ENCODE measurements around the gene LRRC10.
A peak's percentile ranks its signal among the peaks of the same experiment; 100 is the strongest.

LRRC10 gene

GRCh38 chr12:69610729-69611128, at the start of gene LRRC10:
LRRC10 (minus strand) TSS chr12:69610907; CDS start chr12:69610838, 69 bp downstream.
- in situ Hi-C loops (cut with HindIII; ENCODE audit: low sequenced_read_pairs), result no loop called here
- no peak for DNase-seq (ENCODE audit: low read depth)
- no peak within 1 kb of the TSS for H3K4me3 ChIP-seq (ENCODE audit: low read depth, low read length)
- TF ChIP-seq, protein P1, sequence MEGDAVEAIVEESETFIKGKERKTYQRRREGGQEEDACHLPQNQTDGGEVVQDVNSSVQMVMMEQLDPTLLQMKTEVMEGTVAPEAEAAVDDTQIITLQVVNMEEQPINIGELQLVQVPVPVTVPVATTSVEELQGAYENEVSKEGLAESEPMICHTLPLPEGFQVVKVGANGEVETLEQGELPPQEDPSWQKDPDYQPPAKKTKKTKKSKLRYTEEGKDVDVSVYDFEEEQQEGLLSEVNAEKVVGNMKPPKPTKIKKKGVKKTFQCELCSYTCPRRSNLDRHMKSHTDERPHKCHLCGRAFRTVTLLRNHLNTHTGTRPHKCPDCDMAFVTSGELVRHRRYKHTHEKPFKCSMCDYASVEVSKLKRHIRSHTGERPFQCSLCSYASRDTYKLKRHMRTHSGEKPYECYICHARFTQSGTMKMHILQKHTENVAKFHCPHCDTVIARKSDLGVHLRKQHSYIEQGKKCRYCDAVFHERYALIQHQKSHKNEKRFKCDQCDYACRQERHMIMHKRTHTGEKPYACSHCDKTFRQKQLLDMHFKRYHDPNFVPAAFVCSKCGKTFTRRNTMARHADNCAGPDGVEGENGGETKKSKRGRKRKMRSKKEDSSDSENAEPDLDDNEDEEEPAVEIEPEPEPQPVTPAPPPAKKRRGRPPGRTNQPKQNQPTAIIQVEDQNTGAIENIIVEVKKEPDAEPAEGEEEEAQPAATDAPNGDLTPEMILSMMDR (IDR thresholded peaks at IDR 0.05; ENCODE audit: low read depth, low read length, missing control alignments), result no peak

DNA sequence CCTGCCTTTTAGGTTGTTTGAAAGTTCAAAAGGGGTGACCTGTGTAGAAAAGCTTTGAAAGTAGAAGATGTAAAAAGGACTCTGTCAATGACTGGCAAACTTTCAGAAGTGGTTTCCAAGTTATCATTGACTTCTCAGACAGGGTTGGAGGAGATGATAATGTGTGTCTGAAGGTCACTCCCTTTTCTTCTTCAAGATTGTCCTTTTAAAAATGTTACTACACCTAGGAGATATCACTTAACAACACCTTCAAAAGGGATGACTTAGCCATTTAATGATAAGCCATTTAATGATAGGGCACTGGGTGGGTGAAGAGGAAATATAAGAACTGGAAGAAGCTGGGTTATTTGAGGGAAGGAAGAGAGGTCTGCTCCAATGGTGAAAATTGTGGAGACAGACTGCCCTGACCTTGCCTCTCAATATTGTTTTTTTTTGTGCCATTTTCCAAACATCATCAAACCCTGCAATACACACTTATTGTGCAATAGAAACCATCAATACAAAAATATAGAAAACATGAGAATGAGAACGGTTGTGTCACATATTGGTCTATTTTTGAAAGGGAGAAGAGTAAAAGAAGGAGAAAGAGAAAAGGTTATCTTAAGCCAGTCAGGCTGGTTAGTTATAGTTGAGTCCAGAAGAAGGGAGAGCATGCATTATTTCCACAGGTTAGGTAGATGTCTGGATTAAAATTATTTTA, 49.6 kb upstream of the LRRC10 start:
- DNase-seq (ENCODE audit: low read depth), result no peak
- no peak overlapping the region for H3K4me3 ChIP-seq (ENCODE audit: low read depth, low read length)
- TF ChIP-seq, protein P1 (IDR thresholded peaks at IDR 0.05; ENCODE audit: low read depth, low read length, missing control alignments), result no peak
- in situ Hi-C loops (cut with HindIII; ENCODE audit: low sequenced_read_pairs), result no loop called here

DNA sequence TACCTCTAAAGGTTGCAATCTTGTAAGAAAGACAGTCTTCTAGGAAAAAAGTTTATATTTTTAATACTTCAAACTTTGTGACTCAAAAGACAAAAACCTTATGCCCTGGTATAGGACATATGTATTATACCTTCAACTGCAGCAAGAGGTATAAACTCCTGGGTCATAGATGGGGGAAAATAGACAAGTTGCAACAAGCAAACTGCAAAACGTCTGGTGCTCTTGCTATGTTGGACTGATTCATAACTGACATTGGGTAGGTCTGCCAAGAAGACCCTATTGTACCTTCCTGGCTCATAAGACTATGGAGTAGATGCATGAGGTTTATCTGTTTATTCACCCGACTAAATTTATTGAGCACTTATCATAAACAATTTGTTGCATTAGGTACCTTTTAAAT, 47.5 kb upstream of the LRRC10 start:
- H3K4me3 ChIP-seq (ENCODE audit: low read depth, low read length), result no peak overlapping the region
- no peak for DNase-seq (ENCODE audit: low read depth)
- TF ChIP-seq, protein P1 (IDR thresholded peaks at IDR 0.05; ENCODE audit: low read depth, low read length, missing control alignments), result no peak
- in situ Hi-C loops (cut with HindIII; ENCODE audit: low sequenced_read_pairs), result no loop called here

DNA sequence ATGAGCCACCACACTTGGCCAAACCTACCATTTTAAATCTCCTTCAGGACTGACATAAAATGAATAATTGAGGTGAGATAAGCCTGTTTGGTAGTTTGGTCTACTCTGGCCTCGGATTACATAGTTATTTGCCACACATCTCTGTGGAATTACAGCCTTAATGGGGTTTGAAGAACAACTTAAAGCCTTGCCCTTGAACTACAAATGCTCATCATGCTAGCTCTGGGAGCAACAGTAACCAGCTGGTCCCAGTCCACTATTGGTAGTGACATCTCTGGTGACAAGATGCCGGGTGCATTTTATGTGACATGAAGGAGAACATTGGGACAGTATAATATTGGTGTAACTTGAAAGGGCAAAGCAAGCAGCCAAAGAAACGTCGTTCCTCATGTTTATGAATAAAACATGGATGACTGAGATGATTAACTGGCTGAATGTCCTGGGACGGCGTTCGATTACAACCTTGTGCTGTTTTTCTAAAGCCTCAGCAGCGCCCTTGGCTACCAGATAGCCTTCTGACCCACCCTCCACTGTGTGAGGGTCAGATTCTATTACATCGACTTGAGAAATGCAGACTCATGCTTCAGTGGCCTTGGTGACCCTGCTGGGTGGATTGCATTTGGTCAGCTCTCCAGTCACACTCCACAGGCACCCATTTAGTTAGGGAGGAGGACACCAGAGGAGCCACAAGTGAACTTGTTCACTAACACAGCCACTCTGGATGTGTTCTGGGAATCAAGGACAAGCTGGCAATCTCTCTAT, 46.9 kb upstream of the LRRC10 start:
- DNase-seq (ENCODE audit: low read depth), result no peak
- in situ Hi-C loops (cut with HindIII; ENCODE audit: low sequenced_read_pairs), result no loop called here
- TF ChIP-seq, protein P1 (IDR thresholded peaks at IDR 0.05; ENCODE audit: low read depth, low read length, missing control alignments), result no peak
- no peak overlapping the region for H3K4me3 ChIP-seq (ENCODE audit: low read depth, low read length)

- TF ChIP-seq, protein P1 (IDR thresholded peaks at IDR 0.05; ENCODE audit: low read depth, low read length, missing control alignments), result no peak
- in situ Hi-C loops (cut with HindIII; ENCODE audit: low sequenced_read_pairs), result no loop called here
- no peak overlapping the region for H3K4me3 ChIP-seq (ENCODE audit: low read depth, low read length)
- peak; percentile 78 for DNase-seq (ENCODE audit: low read depth)
These were observed 45.1 kb upstream of the LRRC10 start for GRCh38 chr12:69655616-69656340.

DNA sequence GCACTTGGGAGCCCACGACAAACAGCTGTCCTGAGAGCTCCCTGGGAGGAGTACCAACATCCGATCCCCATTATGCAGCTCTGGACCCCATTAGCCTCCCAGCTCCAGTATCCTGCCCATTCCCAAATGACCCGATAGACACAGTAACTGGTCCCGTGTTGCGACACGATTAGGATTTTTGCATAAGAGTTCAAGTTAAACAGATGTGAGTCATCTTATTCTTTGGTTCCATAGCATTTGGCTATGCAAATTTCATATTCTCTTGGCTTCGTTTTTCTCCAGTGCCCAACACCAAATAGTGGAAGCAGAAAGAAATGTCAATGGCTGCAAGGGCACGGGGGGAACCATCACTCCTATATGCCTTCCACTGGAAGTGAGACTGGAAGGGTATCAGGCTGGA, 43.0 kb upstream of the LRRC10 start:
- no peak for DNase-seq (ENCODE audit: low read depth)
- TF ChIP-seq, protein P1 (IDR thresholded peaks at IDR 0.05; ENCODE audit: low read depth, low read length, missing control alignments), result no peak
- no peak overlapping the region for H3K4me3 ChIP-seq (ENCODE audit: low read depth, low read length)
- in situ Hi-C loops (cut with HindIII; ENCODE audit: low sequenced_read_pairs), result no loop called here

Data from astrocyte of the cerebellum (primary cell).